ENCODE results near the gene MCCC2. TPM values are rescaled to one million over a fixed set of nuclear protein-coding genes. Genes with fewer than 3 reads are reported as not detected.
A peak's percentile ranks its signal among the peaks of the same experiment; 100 is the strongest.

Gene MCCC2
- 47.2 TPM for total RNA-seq (2021; ENCODE audit: unreplicated experiment)
- polyA plus RNA-seq (2012): 14.4 and 23.3 TPM in 2 replicates
- Bru-seq, nascent RNA: percentile 71 among the genes with signal in this experiment
- percentile 74 among the genes with signal in this experiment for BruChase-seq, experiment 1, labeled RNA remaining after a 6-hour chase
- BruChase-seq, experiment 2, labeled RNA remaining after a 2-hour chase: percentile 71 among the genes with signal in this experiment
- long read RNA-seq, transcript MCCC2-201 (17 exons, 3,665 nt): major isoform, 23 of 47 reads
- long read RNA-seq, partial matches to known transcripts: 6 of 47 reads
- long read RNA-seq, other reads (novel, unspliced or antisense): 15 of 47 reads

DNA sequence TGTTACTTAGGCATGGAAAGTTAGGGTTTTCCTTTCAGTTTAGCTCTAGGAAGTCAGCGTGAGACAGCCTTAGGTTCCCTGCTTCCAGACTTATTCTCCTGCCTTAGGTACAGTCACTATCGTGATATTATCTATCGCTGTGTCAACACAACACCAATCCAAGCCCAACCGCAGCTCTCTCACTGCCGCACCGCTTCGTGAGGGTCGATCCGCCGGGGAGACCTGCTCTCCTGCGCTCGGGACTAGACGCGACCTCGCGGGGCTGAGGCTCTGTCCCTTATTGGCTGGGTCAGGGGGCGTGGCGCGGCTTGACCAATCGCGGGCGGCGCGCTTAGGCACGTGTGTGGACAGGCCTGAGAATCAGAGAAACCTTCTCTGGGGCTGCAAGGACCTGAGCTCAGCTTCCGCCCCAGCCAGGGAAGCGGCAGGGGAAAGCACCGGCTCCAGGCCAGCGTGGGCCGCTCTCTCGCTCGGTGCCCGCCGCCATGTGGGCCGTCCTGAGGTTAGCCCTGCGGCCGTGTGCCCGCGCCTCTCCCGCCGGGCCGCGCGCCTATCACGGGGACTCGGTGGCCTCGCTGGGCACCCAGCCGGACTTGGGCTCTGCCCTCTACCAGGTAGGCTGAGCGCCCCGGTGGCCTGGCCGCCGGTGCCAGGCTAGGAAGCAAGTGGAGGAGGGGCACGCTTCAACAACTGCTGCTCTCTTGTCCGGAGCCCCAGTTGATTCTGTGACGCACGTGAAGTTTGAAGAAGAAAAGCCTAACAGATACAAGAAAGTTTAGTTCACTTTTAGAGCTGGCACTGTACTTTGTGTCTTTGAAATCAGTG is at the start of gene MCCC2:
Gene MCCC2 (plus strand): TSS at position 400 of the 825 bp plus-strand sequence. CDS start 86 bp downstream, at position 486.
- Histone ChIP-seq H3K9me2 (ENCODE audit: insufficient read depth) (no peaks in the 10 kb centered on the region), H3K79me2 (ENCODE audit: insufficient read depth, low read length) (peaks cover 32% of the 10 kb centered on the region), H4K20me1 (ENCODE audit: insufficient read depth) (no peaks in the 10 kb centered on the region), H3K4me3 (replicated peaks in 1 of 2; ENCODE audit: low read depth in 1 of 2, low read length in 2 of 2) (peak within 1 kb of the TSS; percentile 74 to 75), H3K4me1 (ENCODE audit: control insufficient read depth in 1 of 2, insufficient read depth in 2 of 2, low read length in 2 of 2) (peaks cover 10 to 23% of the 10 kb centered on the region in 2 experiments), H3K9me3 (ENCODE audit: control insufficient read depth in 1 of 2, insufficient read depth in 1 of 2, low read depth in 1 of 2, low read length in 2 of 2) (no peaks in the 10 kb centered on the region), H2AFZ (ENCODE audit: low read depth, low read length, poor library complexity, severe bottlenecking) (peak within 1 kb of the TSS; percentile 63), H3K27ac (ENCODE audit: low read depth, low read length) (peak within 1 kb of the TSS; percentile 55), H3K9ac (ENCODE audit: low read length) (peak within 1 kb of the TSS; percentile 78), H3K4me2 (ENCODE audit: low read length) (peak within 1 kb of the TSS; percentile 94), H3K27me3 (ENCODE audit: insufficient read depth, low read length) (no peaks in the 10 kb centered on the region), H3K36me3 (ENCODE audit: control insufficient read depth in 1 of 2, insufficient read depth in 2 of 2, low read length in 2 of 2) (no peaks in the 10 kb centered on the region)
- ATAC-seq: peak; percentile 99
- RAD21 ChIA-PET (ENCODE audit: low non-redundant PET in 1 of 2, low total read pairs in 2 of 2, uncharacterized antibody in 2 of 2, unreplicated experiment in 2 of 2): no interaction called here
- DNase-seq (ENCODE audit: low read depth, low spot score): peak; percentile 83
- BruUV-seq (replicated peaks): no TSS peak
- intact Hi-C loops (cut with micrococcal nuclease): no loop called here
- POLR2A ChIA-PET: interaction anchor here (1.1 kb wide), 1 partner anchor 10 kb away, joined by 3 read pairs; no protein-coding TSS in a partner anchor
- CTCF ChIA-PET: interaction anchor here (1.4 to 2.7 kb wide), 2 partner anchors 14 to 170 kb away, joined by 3 to 20 read pairs; no protein-coding TSS in a partner anchor
- TF ChIP-seq CBX3 (IDR thresholded peaks at IDR 0.05; ENCODE audit: low read depth) (peak; percentile 52), EZH2 (IDR thresholded peaks at IDR 0.05) (no peak), FOSL1 (IDR thresholded peaks at IDR 0.05; ENCODE audit: low read depth) (no peak), ZNF274 (IDR thresholded peaks at IDR 0.05; ENCODE audit: low read depth, low read length) (no peak), ZFX (IDR thresholded peaks at IDR 0.05) (peak; percentile 89), ELF1 (IDR thresholded peaks at IDR 0.05; ENCODE audit: borderline replicate concordance, low read depth) (no peak), YY1 (IDR thresholded peaks at IDR 0.05; ENCODE audit: extremely low read depth, insufficient replicate concordance, low read depth, low read length) (no peak), JUND (IDR thresholded peaks at IDR 0.05) (no peak), EZH2phosphoT487 (IDR thresholded peaks at IDR 0.05; ENCODE audit: borderline replicate concordance) (no peak), CEBPB (IDR thresholded peaks at IDR 0.05; ENCODE audit: low read depth) (no peak), EGR1 (IDR thresholded peaks at IDR 0.05; ENCODE audit: low read depth) (no peak), SRF (IDR thresholded peaks at IDR 0.05; ENCODE audit: low read depth) (no peak), SP1 (IDR thresholded peaks at IDR 0.05; ENCODE audit: low read depth) (peak; percentile 77), POLR2AphosphoS5 (IDR thresholded peaks at IDR 0.05; ENCODE audit: low read depth, low read length) (peak; percentile 73), RAD21 (IDR thresholded peaks at IDR 0.05; ENCODE audit: low read depth) (no peak), POLR2A (IDR thresholded peaks at IDR 0.05; ENCODE audit: borderline replicate concordance, extremely low read depth, insufficient read depth, insufficient read length) (peak; percentile 68)
- TF ChIP-seq, protein P1, sequence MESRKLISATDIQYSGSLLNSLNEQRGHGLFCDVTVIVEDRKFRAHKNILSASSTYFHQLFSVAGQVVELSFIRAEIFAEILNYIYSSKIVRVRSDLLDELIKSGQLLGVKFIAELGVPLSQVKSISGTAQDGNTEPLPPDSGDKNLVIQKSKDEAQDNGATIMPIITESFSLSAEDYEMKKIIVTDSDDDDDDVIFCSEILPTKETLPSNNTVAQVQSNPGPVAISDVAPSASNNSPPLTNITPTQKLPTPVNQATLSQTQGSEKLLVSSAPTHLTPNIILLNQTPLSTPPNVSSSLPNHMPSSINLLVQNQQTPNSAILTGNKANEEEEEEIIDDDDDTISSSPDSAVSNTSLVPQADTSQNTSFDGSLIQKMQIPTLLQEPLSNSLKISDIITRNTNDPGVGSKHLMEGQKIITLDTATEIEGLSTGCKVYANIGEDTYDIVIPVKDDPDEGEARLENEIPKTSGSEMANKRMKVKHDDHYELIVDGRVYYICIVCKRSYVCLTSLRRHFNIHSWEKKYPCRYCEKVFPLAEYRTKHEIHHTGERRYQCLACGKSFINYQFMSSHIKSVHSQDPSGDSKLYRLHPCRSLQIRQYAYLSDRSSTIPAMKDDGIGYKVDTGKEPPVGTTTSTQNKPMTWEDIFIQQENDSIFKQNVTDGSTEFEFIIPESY (IDR thresholded peaks at IDR 0.05; ENCODE audit: extremely low read depth, insufficient replicate concordance, low read length): peak; percentile 86
- TF ChIP-seq, protein P2, sequence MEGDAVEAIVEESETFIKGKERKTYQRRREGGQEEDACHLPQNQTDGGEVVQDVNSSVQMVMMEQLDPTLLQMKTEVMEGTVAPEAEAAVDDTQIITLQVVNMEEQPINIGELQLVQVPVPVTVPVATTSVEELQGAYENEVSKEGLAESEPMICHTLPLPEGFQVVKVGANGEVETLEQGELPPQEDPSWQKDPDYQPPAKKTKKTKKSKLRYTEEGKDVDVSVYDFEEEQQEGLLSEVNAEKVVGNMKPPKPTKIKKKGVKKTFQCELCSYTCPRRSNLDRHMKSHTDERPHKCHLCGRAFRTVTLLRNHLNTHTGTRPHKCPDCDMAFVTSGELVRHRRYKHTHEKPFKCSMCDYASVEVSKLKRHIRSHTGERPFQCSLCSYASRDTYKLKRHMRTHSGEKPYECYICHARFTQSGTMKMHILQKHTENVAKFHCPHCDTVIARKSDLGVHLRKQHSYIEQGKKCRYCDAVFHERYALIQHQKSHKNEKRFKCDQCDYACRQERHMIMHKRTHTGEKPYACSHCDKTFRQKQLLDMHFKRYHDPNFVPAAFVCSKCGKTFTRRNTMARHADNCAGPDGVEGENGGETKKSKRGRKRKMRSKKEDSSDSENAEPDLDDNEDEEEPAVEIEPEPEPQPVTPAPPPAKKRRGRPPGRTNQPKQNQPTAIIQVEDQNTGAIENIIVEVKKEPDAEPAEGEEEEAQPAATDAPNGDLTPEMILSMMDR (IDR thresholded peaks at IDR 0.05 in 2 of 3, conservative IDR thresholded peaks at IDR 0.05 in 1 of 3; ENCODE audit: borderline replicate concordance in 1 of 3, insufficient read depth in 1 of 3, low read depth in 2 of 3, low read length in 2 of 3): no peak
- TF ChIP-seq, protein P3, sequence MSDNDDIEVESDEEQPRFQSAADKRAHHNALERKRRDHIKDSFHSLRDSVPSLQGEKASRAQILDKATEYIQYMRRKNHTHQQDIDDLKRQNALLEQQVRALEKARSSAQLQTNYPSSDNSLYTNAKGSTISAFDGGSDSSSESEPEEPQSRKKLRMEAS (IDR thresholded peaks at IDR 0.05): peak; percentile 96
- TF ChIP-seq, protein P4, sequence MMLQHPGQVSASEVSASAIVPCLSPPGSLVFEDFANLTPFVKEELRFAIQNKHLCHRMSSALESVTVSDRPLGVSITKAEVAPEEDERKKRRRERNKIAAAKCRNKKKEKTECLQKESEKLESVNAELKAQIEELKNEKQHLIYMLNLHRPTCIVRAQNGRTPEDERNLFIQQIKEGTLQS (IDR thresholded peaks at IDR 0.05): no peak

All from HCT116 (cell line).